NT2/D1 (cell line): ENCODE data around the gene NPAS3.

Experiments
- YY1 ChIP-seq: IDR thresholded peaks from 2 replicates; pipeline ENCODE4 v1.6.1; 2011; ENCODE audit not compliant: insufficient read length, insufficient read depth
- ZNF274 ChIP-seq: IDR thresholded peaks from 2 replicates; pipeline ENCODE4 v1.6.1; 2011; ENCODE audit warnings: mild to moderate bottlenecking, low read depth, low read length

- TF ChIP-seq YY1 (no peak), ZNF274 (no peak)
Measured at GRCh38 chr14:33812601-33813000, 873.9 kb downstream of the NPAS3 start.
